HCT116 (cell line): ENCODE results near the gene STAT4. TPM values are rescaled to one million over a fixed set of nuclear protein-coding genes. Genes with fewer than 3 reads are reported as not detected.

Experiments used
- ATAC-seq: fragments of 200-7000 bp; cut with Tn5 transposase; 2 replicates; pipeline ENCODE4 v1.9.1; 2020; ENCODE audit warnings: mild to moderate bottlenecking, moderate library complexity
- BruUV-seq: library from RNA; stranded (reverse); fragments of 400-500 nt; replicated peaks from 2 replicates; lab custom pipeline; 2021; lab: Mats Ljungman, UMichigan
- CTCF ChIA-PET: fragments of 300-600 bp; sonication (Branson Sonifier 250); formaldehyde crosslinking; loops from one replicate; lab custom pipeline; 2021; ENCODE audit warnings: antibody characterized with exemption; lab: Charles Lee
- POLR2A ChIA-PET: fragments of 300-600, 350-600 bp; sonication (Branson Sonifier 250); formaldehyde crosslinking; loops from one replicate; lab custom pipeline; 2021; ENCODE audit warnings: antibody characterized with exemption; lab: Charles Lee
- RAD21 ChIA-PET, 2 experiments: fragments of 300-600 bp; sonication (Branson Sonifier 250); formaldehyde crosslinking; loops; one replicate each; lab custom pipeline; 2023; ENCODE audit warnings: low total read pairs in 2 of 2; ENCODE audit not compliant: uncharacterized antibody in 2 of 2, unreplicated experiment in 2 of 2, low non-redundant PET in 1 of 2; lab: Charles Lee
- DNase-seq: peaks from one replicate; pipeline ENCODE4 v3.0.0-alpha.2; 2010; ENCODE audit warnings: low read depth, low spot score
- H2AFZ ChIP-seq: fragments of 200-600 bp; shearing (Covaris generic), sonication (generic); 2 replicates; pipeline ENCODE4 v1.6.1; 2017; ENCODE audit warnings: low read depth, mixed run types, mixed read lengths, antibody characterized with exemption, low read length; ENCODE audit not compliant: poor library complexity, severe bottlenecking
- H3K27ac ChIP-seq: 2 replicates; pipeline ENCODE4 v1.5.1; 2012; ENCODE audit warnings: low read depth, low read length
- H3K27me3 ChIP-seq: fragments of 200-600 bp; sonication (generic); 2 replicates; pipeline ENCODE4 v1.6.1; 2016; ENCODE audit warnings: mixed run types, low read length, mixed read lengths; ENCODE audit not compliant: insufficient read depth
- H3K36me3 ChIP-seq, 2 experiments: fragments of 200-500 bp in 1 of 2; fragments of 200-600 bp in 1 of 2; sonication (Bioruptor generic) in 1 of 2; sonication (generic) in 1 of 2; 2 replicates each; pipeline versions ENCODE4 v1.5.1 to v1.6.1; 2014 to 2016; ENCODE audit warnings: low read length in 2 of 2, inconsistent platforms in 1 of 2, mixed read lengths in 1 of 2, mixed run types in 1 of 2; ENCODE audit not compliant: insufficient read depth in 2 of 2, control insufficient read depth in 1 of 2
- H3K4me1 ChIP-seq, 2 experiments: fragments of 200-600 bp in 1 of 2; sonication (generic) in 1 of 2; 2 replicates each; pipeline versions ENCODE4 v1.5.1 to v1.6.1; 2012 to 2017; ENCODE audit warnings: low read length in 2 of 2, inconsistent platforms in 1 of 2, mild to moderate bottlenecking in 1 of 2, mixed read lengths in 1 of 2, mixed run types in 1 of 2, moderate library complexity in 1 of 2; ENCODE audit not compliant: insufficient read depth in 2 of 2, control insufficient read depth in 1 of 2
- H3K4me2 ChIP-seq: fragments of 200-600 bp; sonication (generic); 2 replicates; pipeline ENCODE4 v1.6.1; 2017; ENCODE audit warnings: mixed run types, low read length, mixed read lengths
- H3K4me3 ChIP-seq, 2 experiments: fragments of 200-600 bp in 1 of 2; sonication (generic) in 1 of 2; replicated peaks in 1 of 2; 2 replicates each; pipeline ENCODE4 v1.5.1; 2011 to 2016; ENCODE audit warnings: low read length in 2 of 2, control low read depth in 1 of 2, low read depth in 1 of 2, mild to moderate bottlenecking in 1 of 2, mixed read lengths in 1 of 2, mixed run types in 1 of 2
- H3K79me2 ChIP-seq: fragments of 200-600 bp; sonication (generic); 2 replicates; pipeline ENCODE4 v1.6.1; 2017; ENCODE audit warnings: mild to moderate bottlenecking, mixed run types, low read length, moderate library complexity, mixed read lengths; ENCODE audit not compliant: insufficient read depth
- H3K9ac ChIP-seq: fragments of 200-600 bp; sonication (generic); 2 replicates; pipeline ENCODE4 v1.6.1; 2016; ENCODE audit warnings: low read length, mixed read lengths
- H3K9me2 ChIP-seq: fragments of 200-600 bp; sonication (generic), shearing (Covaris generic); 2 replicates; pipeline ENCODE4 v1.6.1; 2017; ENCODE audit warnings: mixed run types, mild to moderate bottlenecking, moderate library complexity; ENCODE audit not compliant: insufficient read depth
- H3K9me3 ChIP-seq, 2 experiments: fragments of 200-500 bp in 1 of 2; fragments of 200-600 bp in 1 of 2; sonication (Bioruptor generic) in 1 of 2; sonication (generic) in 1 of 2; 2 replicates each; pipeline ENCODE4 v1.6.1; 2014 to 2017; ENCODE audit warnings: low read length in 2 of 2, mixed read lengths in 2 of 2, inconsistent platforms in 1 of 2, low read depth in 1 of 2, mild to moderate bottlenecking in 1 of 2, mixed run types in 1 of 2, moderate library complexity in 1 of 2; ENCODE audit not compliant: control insufficient read depth in 1 of 2, insufficient read depth in 1 of 2
- H4K20me1 ChIP-seq: fragments of 200-600 bp; sonication (generic), shearing (Covaris generic); 2 replicates; pipeline ENCODE4 v1.6.1; 2017; ENCODE audit warnings: mixed run types, mild to moderate bottlenecking, moderate library complexity; ENCODE audit not compliant: insufficient read depth
- CBX3 ChIP-seq: IDR thresholded peaks from 2 replicates; pipeline ENCODE4 v1.6.1; 2012; ENCODE audit warnings: low read depth
- CTCF ChIP-seq, 3 experiments: fragments of 200-600 bp in 1 of 3; sonication (generic) in 1 of 3; IDR thresholded peaks in 2 of 3; conservative IDR thresholded peaks in 1 of 3; 2 replicates each; pipeline ENCODE4 v1.5.1; 2012 to 2017; ENCODE audit warnings: low read depth in 2 of 3, low read length in 2 of 3, antibody characterized with exemption in 1 of 3, borderline replicate concordance in 1 of 3, control low read depth in 1 of 3, mild to moderate bottlenecking in 1 of 3, mixed read lengths in 1 of 3, mixed run types in 1 of 3, moderate library complexity in 1 of 3; ENCODE audit not compliant: insufficient read depth in 1 of 3
- ELF1 ChIP-seq: IDR thresholded peaks from 2 replicates; pipeline ENCODE4 v1.6.1; 2012; ENCODE audit warnings: low read depth, borderline replicate concordance
- EZH2 ChIP-seq: fragments of 200-600 bp; sonication (generic); IDR thresholded peaks from 2 replicates; pipeline ENCODE4 v1.6.1; 2017; ENCODE audit warnings: antibody characterized with exemption, mixed run types
- EZH2phosphoT487 ChIP-seq: fragments of 200-600 bp; IDR thresholded peaks from 2 replicates; pipeline ENCODE4 v1.6.1; 2018; ENCODE audit warnings: antibody characterized with exemption, borderline replicate concordance
- JUND ChIP-seq: IDR thresholded peaks from 2 replicates; pipeline ENCODE4 v1.6.1; 2012
- POLR2A ChIP-seq: IDR thresholded peaks from 2 replicates; pipeline ENCODE4 v1.7.0; 2011; ENCODE audit warnings: borderline replicate concordance; ENCODE audit not compliant: insufficient read depth, insufficient read length; ENCODE audit errors: extremely low read depth
- POLR2AphosphoS5 ChIP-seq: IDR thresholded peaks from 2 replicates; pipeline ENCODE4 v1.6.1; 2011; ENCODE audit warnings: mild to moderate bottlenecking, low read depth, low read length, moderate library complexity
- RAD21 ChIP-seq: IDR thresholded peaks from 2 replicates; pipeline ENCODE4 v1.6.1; 2012; ENCODE audit warnings: low read depth, mild to moderate bottlenecking
- SIN3A ChIP-seq: IDR thresholded peaks from 2 replicates; pipeline ENCODE4 v1.6.1; 2012; ENCODE audit warnings: low read depth
- SP1 ChIP-seq: IDR thresholded peaks from 2 replicates; pipeline ENCODE4 v1.6.1; 2012; ENCODE audit warnings: low read depth
- SRF ChIP-seq: IDR thresholded peaks from 2 replicates; pipeline ENCODE4 v1.6.1; 2012; ENCODE audit warnings: low read depth
- TCF7L2 ChIP-seq: IDR thresholded peaks from 2 replicates; pipeline ENCODE4 v1.7.0; 2011; ENCODE audit warnings: borderline replicate concordance, inconsistent platforms; ENCODE audit not compliant: insufficient read depth, insufficient read length; ENCODE audit errors: extremely low read depth
- ZFX ChIP-seq: fragments of 450-650 bp; IDR thresholded peaks from 2 replicates; pipeline ENCODE4 v1.6.1; 2017
- ZNF274 ChIP-seq: fragments of 200-500 bp; sonication (Bioruptor generic); IDR thresholded peaks from 2 replicates; pipeline ENCODE4 v1.6.1; 2014; ENCODE audit warnings: mild to moderate bottlenecking, low read depth, low read length, inconsistent platforms
- intact Hi-C: fragments of 100-400 bp; cut with micrococcal nuclease; formaldehyde crosslinking; loops from 2 replicates; pipeline ENCODE4 v1.10.0; 2022
- total RNA-seq: library from RNA; stranded (reverse); gene quantifications from one replicate; pipeline ENCODE4 v1.2.1, GENCODE V29; 2021; ENCODE audit not compliant: unreplicated experiment
- TF ChIP-seq, protein P1 (sequence below): IDR thresholded peaks from 2 replicates; pipeline ENCODE4 v1.6.1; 2012

The STAT4 gene
- total RNA-seq, 1 experiment from 2014 or later: 2.0 TPM

- H3K4me2 ChIP-seq: no peak overlapping the region
These were observed 25.5 kb upstream of the STAT4 start for GRCh38 chr2:191176305-191176704.

DNA sequence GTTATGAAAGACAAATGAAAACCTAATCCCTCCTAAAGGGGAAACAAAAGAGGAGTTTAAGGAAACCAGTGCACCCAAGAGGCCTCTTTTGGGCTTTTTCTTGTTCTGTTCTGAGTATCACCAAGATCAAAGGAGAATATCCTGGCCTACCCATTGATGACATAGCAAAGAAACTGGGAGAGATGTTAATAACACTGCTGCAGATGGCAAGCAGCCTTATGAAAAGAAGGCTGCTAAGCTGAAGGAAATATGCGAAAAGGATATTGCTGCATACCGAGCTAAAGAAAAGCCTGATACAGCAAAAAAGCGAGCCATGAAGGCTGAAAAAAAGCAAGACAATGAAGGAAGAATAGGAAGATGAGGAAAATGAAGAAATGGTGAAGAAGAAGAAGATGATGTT lies 23.6 kb upstream of the STAT4 start:
- POLR2A ChIA-PET: no interaction called here
- ATAC-seq: no peak
- Histone ChIP-seq H3K4me2 (no peak overlapping the region), H3K9me2 (no peaks in the 10 kb centered on the region; the same call in 1 of the 2 replicates), H2AFZ (no peak overlapping the region), H3K4me1 (peaks cover 9 to 32% of the 10 kb centered on the region in 2 experiments), H3K9me3 (no peaks in the 10 kb centered on the region), H4K20me1 (no peaks in the 10 kb centered on the region), H3K27me3 (no peaks in the 10 kb centered on the region), H3K79me2 (no peaks in the 10 kb centered on the region), H3K9ac (no peak overlapping the region), H3K36me3 (no peaks in the 10 kb centered on the region), H3K4me3 (no peak overlapping the region), H3K27ac (no peak overlapping the region)
- no peak for TF ChIP-seq ZNF274
- no peak for TF ChIP-seq CTCF (IDR thresholded peaks at IDR 0.05 in 2 of 3, conservative IDR thresholded peaks at IDR 0.05 in 1 of 3; ENCODE audit: borderline replicate concordance in 1 of 3, insufficient read depth in 1 of 3, low read depth in 2 of 3, low read length in 2 of 3)
- no peak for TF ChIP-seq ZFX
- TF ChIP-seq CBX3: no peak
- TF ChIP-seq JUND: no peak
- TF ChIP-seq SRF: no peak
- TF ChIP-seq SIN3A: no peak
- no peak for TF ChIP-seq RAD21
- TF ChIP-seq TCF7L2: no peak
- no peak for TF ChIP-seq EZH2phosphoT487
- no peak for TF ChIP-seq POLR2A
- no peak for TF ChIP-seq EZH2
- no peak for TF ChIP-seq ELF1
- TF ChIP-seq, protein P1, sequence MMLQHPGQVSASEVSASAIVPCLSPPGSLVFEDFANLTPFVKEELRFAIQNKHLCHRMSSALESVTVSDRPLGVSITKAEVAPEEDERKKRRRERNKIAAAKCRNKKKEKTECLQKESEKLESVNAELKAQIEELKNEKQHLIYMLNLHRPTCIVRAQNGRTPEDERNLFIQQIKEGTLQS: no peak
- BruUV-seq: no TSS peak
- RAD21 ChIA-PET: no interaction called here
- intact Hi-C loops: no loop called here
- DNase-seq: no peak
- CTCF ChIA-PET: interaction anchor here (1.1 to 1.2 kb wide), 2 partner anchors 10 to 44 kb away, joined by 3 to 4 read pairs; no protein-coding TSS in a partner anchor

More at GRCh38 chr2:191176305-191176704, 25.5 kb upstream of the STAT4 start:
- Histone ChIP-seq H3K36me3 (no peaks in the 10 kb centered on the region), H3K9me3 (no peaks in the 10 kb centered on the region), H3K9ac (no peak overlapping the region), H3K4me3 (no peak overlapping the region), H3K9me2 (no peaks in the 10 kb centered on the region; the same call in 1 of the 2 replicates), H4K20me1 (no peaks in the 10 kb centered on the region), H3K27me3 (no peaks in the 10 kb centered on the region), H2AFZ (no peak overlapping the region), H3K27ac (no peak overlapping the region), H3K4me1 (peaks cover 8 to 24% of the 10 kb centered on the region in 2 experiments), H3K79me2 (no peaks in the 10 kb centered on the region)
- DNase-seq (no peak), ATAC-seq (no peak)
- BruUV-seq: no TSS peak
- CTCF ChIA-PET: no interaction called here
- RAD21 ChIA-PET: no interaction called here
- POLR2A ChIA-PET: no interaction called here
- intact Hi-C loops: no loop called here
- TF ChIP-seq SP1: no peak
- no peak for TF ChIP-seq POLR2AphosphoS5
